Measurements from ENCODE around the gene GRK5. TPM values are rescaled to one million over a fixed set of nuclear protein-coding genes. Genes with fewer than 3 reads are reported as not detected.

The GRK5 gene
- total RNA-seq, 1 experiment from 2014 or later = 2.3 TPM

GRCh38 chr10:119333146-119333792, 125.9 kb downstream of the GRK5 start (continued):
- TF ChIP-seq ZMAT4 (CRISPR knock-in tag; IDR thresholded peaks at IDR 0.05) = no peak
- TF ChIP-seq ERG (CRISPR knock-in tag; IDR thresholded peaks at IDR 0.05) = no peak
- no peak for TF ChIP-seq NFE2L1 (CRISPR knock-in tag; IDR thresholded peaks at IDR 0.05)
- no peak for TF ChIP-seq SP1 (CRISPR knock-in tag; conservative IDR thresholded peaks at IDR 0.05)
- TF ChIP-seq TCF7 (CRISPR knock-in tag; IDR thresholded peaks at IDR 0.05; ENCODE audit: low read depth) = no peak
- TF ChIP-seq ZNF317 (CRISPR knock-in tag; IDR thresholded peaks at IDR 0.05; ENCODE audit: borderline replicate concordance, low read depth) = no peak
- TF ChIP-seq USF1 (CRISPR knock-in tag; IDR thresholded peaks at IDR 0.05) = no peak
- TF ChIP-seq ARID4B (CRISPR knock-in tag; IDR thresholded peaks at IDR 0.05; ENCODE audit: borderline replicate concordance) = no peak
- TF ChIP-seq TEAD4 (CRISPR knock-in tag; IDR thresholded peaks at IDR 0.05) = no peak
- TF ChIP-seq RELA (CRISPR knock-in tag; IDR thresholded peaks at IDR 0.05; ENCODE audit: borderline replicate concordance) = no peak
- TF ChIP-seq ZNF138 (CRISPR knock-in tag; conservative IDR thresholded peaks at IDR 0.05) = no peak
- no peak for TF ChIP-seq ATF3 (CRISPR knock-in tag; conservative IDR thresholded peaks at IDR 0.05)

- ChIA-PET POLR2A (no interaction called here), CTCF (interaction anchor here (0.6 to 1.5 kb wide), 2 partner anchors 17 to 136 kb away, joined by 4 to 6 read pairs; no protein-coding TSS in a partner anchor)
- Mint-ChIP-seq H3K36me3 (no peaks in the 10 kb centered on the region), H3K4me3 (no peak overlapping the region), H3K27me3 (ENCODE audit: low read depth) (no peaks in the 10 kb centered on the region), H3K9me3 (no peaks in the 10 kb centered on the region), H3K4me1 (no peaks in the 10 kb centered on the region), H3K27ac (no peak overlapping the region)
- DNase-seq (ENCODE audit: low spot score) = no peak
- no peak for ATAC-seq
- TF ChIP-seq CBFB (CRISPR knock-in tag; IDR thresholded peaks at IDR 0.05; ENCODE audit: low read depth) (no peak), TP53 (CRISPR knock-in tag; IDR thresholded peaks at IDR 0.05) (no peak), ATF6 (CRISPR knock-in tag; IDR thresholded peaks at IDR 0.05) (no peak), MYBL2 (CRISPR knock-in tag; IDR thresholded peaks at IDR 0.05) (no peak), ZNF512 (CRISPR knock-in tag; IDR thresholded peaks at IDR 0.05; ENCODE audit: borderline replicate concordance) (no peak), ESRRA (CRISPR knock-in tag; IDR thresholded peaks at IDR 0.05; ENCODE audit: borderline replicate concordance) (no peak), ZBTB43 (CRISPR knock-in tag; IDR thresholded peaks at IDR 0.05) (no peak), RELA (CRISPR knock-in tag; IDR thresholded peaks at IDR 0.05; ENCODE audit: borderline replicate concordance) (no peak), ATF2 (CRISPR knock-in tag; IDR thresholded peaks at IDR 0.05; ENCODE audit: borderline replicate concordance, low read depth) (no peak), ZNF263 (CRISPR knock-in tag; IDR thresholded peaks at IDR 0.05; ENCODE audit: low read depth) (no peak)
Observed at GRCh38 chr10:119335671-119336353, 128.4 kb downstream of the GRK5 start.
